ENCODE data around the gene ZNF654. TPM values are rescaled to one million over a fixed set of nuclear protein-coding genes. Genes with fewer than 3 reads are reported as not detected.

ZNF654 gene
- total RNA-seq, result 8.4 and 15.0 TPM in 2 replicates

GRCh38 chr3:88058581-88059379 lies at the start of gene ZNF654, which contains the start of gene CGGBP1:
Gene ZNF654 (plus strand): TSS chr3:88059255. CDS start chr3:88059320, 65 bp downstream.
Gene CGGBP1 (minus strand): TSS chr3:88059005. CDS start chr3:88055976, 3,029 bp downstream.

GRCh38 chr3:88149509-88150362 lies 90.7 kb downstream of the ZNF654 start, which contains the start of gene C3orf38:
Gene C3orf38 (plus strand): TSS chr3:88149959. CDS start chr3:88150053, 94 bp downstream.

Other genes with a start within 250 kb of the ZNF654 start
- gene CGGBP1, start 250 bp upstream of the ZNF654 start, total RNA-seq, result 27.6 and 33.1 TPM in 2 replicates
- 29.8 and 30.1 TPM in 2 replicates for gene C3orf38, start 90.7 kb downstream of the ZNF654 start, total RNA-seq